Adrenal gland (tissue), 5 donors: ENCODE results near the gene MTMR12.

Experiments
- CTCF ChIP-seq, 6 experiments: fragments of 450-650 bp in 4 of 6; fragments of 200-600 bp in 2 of 6; sonication (generic) in 1 of 6; IDR thresholded peaks; 1 replicate in 5 of 6; 2 replicates in 1 of 6; pipeline versions ENCODE4 v1.5.1 to v1.8.0; 2016 to 2021; ENCODE audit warnings: antibody characterized with exemption in 6 of 6, mild to moderate bottlenecking in 2 of 6, moderate library complexity in 1 of 6
- POLR2A ChIP-seq, 2 donors: fragments of 450-650 bp; IDR thresholded peaks; one replicate each; pipeline ENCODE4 v1.6.1; 2017; ENCODE audit warnings: antibody characterized with exemption in 2 of 2, mild to moderate bottlenecking in 2 of 2, moderate library complexity in 1 of 2
- donor health status: DM: no; HTN: no; CAD: no.

- TF ChIP-seq CTCF (IDR thresholded peaks at IDR 0.05) = no peak
- TF ChIP-seq POLR2A (IDR thresholded peaks at IDR 0.05) = no peak
These were observed 79.5 kb downstream of the MTMR12 start for GRCh38 chr5:32233220-32233695.
